Natural killer cell (primary cell): ENCODE results near the gene APOL6. TPM values are rescaled to one million over a fixed set of nuclear protein-coding genes. Genes with fewer than 3 reads are reported as not detected.
"Not testable (repeated sequence)": the region's sequence is repeated elsewhere in the genome, so short reads cannot be mapped to it uniquely, and the experiment has no call there.

Experiments used
- ATAC-seq, 3 donors: fragments of 150-1000 bp in 2 of 3; fragments of 200-7000 bp in 1 of 3; cut with Tn5 transposase; 1 replicate in 1 of 3; 2 replicates in 2 of 3; pipeline ENCODE4 v1.10.0; 2021; ENCODE audit warnings: mild to moderate bottlenecking in 2 of 3, moderate library complexity in 2 of 3
- DNase-seq, 2 donors: peaks; one replicate each; pipeline versions ENCODE4 v3.0.0 to v3.0.0-alpha.2; 2013 to 2021; ENCODE audit warnings: mixed read lengths in 1 of 2
- H3K27ac ChIP-seq: one replicate; pipeline ENCODE4 v1.5.1; 2013; ENCODE audit warnings: mild to moderate bottlenecking, low read length
- H3K27me3 ChIP-seq: one replicate; pipeline ENCODE4 v1.6.1; 2013; ENCODE audit warnings: low read length; ENCODE audit not compliant: control insufficient read depth, insufficient read depth
- H3K36me3 ChIP-seq: one replicate; pipeline ENCODE4 v1.6.1; 2013; ENCODE audit warnings: low read length; ENCODE audit not compliant: control insufficient read depth, insufficient read depth
- H3K4me1 ChIP-seq: one replicate; pipeline ENCODE4 v1.6.1; 2013; ENCODE audit warnings: low read length; ENCODE audit not compliant: control insufficient read depth, insufficient read depth
- H3K4me3 ChIP-seq: one replicate; pipeline ENCODE4 v1.5.1; 2013; ENCODE audit warnings: low read length
- H3K9me3 ChIP-seq: one replicate; pipeline ENCODE4 v1.6.1; 2013; ENCODE audit warnings: low read length; ENCODE audit not compliant: control insufficient read depth, insufficient read depth
- H3K27ac Mint-ChIP-seq, 2 donors: one replicate each; pipeline ENCODE4 v1.8.0; 2022; ENCODE audit warnings: mild to moderate bottlenecking in 2 of 2, mixed read lengths in 2 of 2, moderate library complexity in 1 of 2
- H3K27me3 Mint-ChIP-seq, 2 donors: one replicate each; pipeline ENCODE4 v1.8.0; 2022; ENCODE audit warnings: low read depth in 2 of 2, mixed read lengths in 2 of 2
- H3K36me3 Mint-ChIP-seq: one replicate; pipeline ENCODE4 v1.8.0; 2022; ENCODE audit warnings: mixed read lengths
- H3K4me1 Mint-ChIP-seq, 2 donors: one replicate each; pipeline ENCODE4 v1.8.0; 2022; ENCODE audit warnings: mixed read lengths in 2 of 2
- H3K4me3 Mint-ChIP-seq: one replicate; pipeline ENCODE4 v1.8.0; 2022; ENCODE audit warnings: mild to moderate bottlenecking, moderate library complexity, mixed read lengths
- H3K9me3 Mint-ChIP-seq, 2 donors: one replicate each; pipeline ENCODE4 v1.8.0; 2022; ENCODE audit warnings: mixed read lengths in 2 of 2
- WGBS: methylation state at CpG from one replicate; pipeline ENCODE4 v1.1.7; 2013; ENCODE audit warnings: missing lambda C conversion rate; ENCODE audit not compliant: insufficient coverage; 5-methylcytosine and 5-hydroxymethylcytosine counted together
- intact Hi-C: fragments of 100-400 bp; cut with micrococcal nuclease; formaldehyde crosslinking; loops from one replicate; pipeline ENCODE4 v1.14.2; 2022
- total RNA-seq, 4 donors: library from RNA; stranded (reverse); fragments of 120-200 nt in 1 of 4; gene quantifications; one replicate each; pipeline versions ENCODE4 v1.2.3 to v1.2.4, GENCODE V29; 2013 to 2022
- TF ChIP-seq, protein P1 (sequence below): fragments of 200-600 bp; IDR thresholded peaks from one replicate; pipeline ENCODE4 v1.8.0; 2022; ENCODE audit warnings: antibody characterized with exemption

Gene APOL6
- total RNA-seq, 3 donors from 2014 or later (not counting 1 experiment from before 2014, with no cell fraction given): 116 to 138 (median 122) TPM

GRCh38 chr22:35674335-35674734, 26.1 kb downstream of the APOL6 start:
- H3K9me3 ChIP-seq: no peaks in the 10 kb centered on the region
- H3K36me3 Mint-ChIP-seq: no peaks in the 10 kb centered on the region
- TF ChIP-seq, protein P1, sequence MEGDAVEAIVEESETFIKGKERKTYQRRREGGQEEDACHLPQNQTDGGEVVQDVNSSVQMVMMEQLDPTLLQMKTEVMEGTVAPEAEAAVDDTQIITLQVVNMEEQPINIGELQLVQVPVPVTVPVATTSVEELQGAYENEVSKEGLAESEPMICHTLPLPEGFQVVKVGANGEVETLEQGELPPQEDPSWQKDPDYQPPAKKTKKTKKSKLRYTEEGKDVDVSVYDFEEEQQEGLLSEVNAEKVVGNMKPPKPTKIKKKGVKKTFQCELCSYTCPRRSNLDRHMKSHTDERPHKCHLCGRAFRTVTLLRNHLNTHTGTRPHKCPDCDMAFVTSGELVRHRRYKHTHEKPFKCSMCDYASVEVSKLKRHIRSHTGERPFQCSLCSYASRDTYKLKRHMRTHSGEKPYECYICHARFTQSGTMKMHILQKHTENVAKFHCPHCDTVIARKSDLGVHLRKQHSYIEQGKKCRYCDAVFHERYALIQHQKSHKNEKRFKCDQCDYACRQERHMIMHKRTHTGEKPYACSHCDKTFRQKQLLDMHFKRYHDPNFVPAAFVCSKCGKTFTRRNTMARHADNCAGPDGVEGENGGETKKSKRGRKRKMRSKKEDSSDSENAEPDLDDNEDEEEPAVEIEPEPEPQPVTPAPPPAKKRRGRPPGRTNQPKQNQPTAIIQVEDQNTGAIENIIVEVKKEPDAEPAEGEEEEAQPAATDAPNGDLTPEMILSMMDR: no peak
- H3K36me3 ChIP-seq: no peaks in the 10 kb centered on the region
- no peak for ATAC-seq
- H3K27ac ChIP-seq: no peak overlapping the region
- H3K4me3 Mint-ChIP-seq: no peak overlapping the region
- H3K4me3 ChIP-seq: no peak overlapping the region
- no peak for DNase-seq
- H3K9me3 Mint-ChIP-seq: peaks cover 0 to 3% of the 10 kb centered on the region in 2 donors
- H3K4me1 Mint-ChIP-seq: peaks cover 4 to 7% of the 10 kb centered on the region in 2 donors
- no peaks in the 10 kb centered on the region for H3K4me1 ChIP-seq
- intact Hi-C loops: no loop called here
- no peaks in the 10 kb centered on the region for H3K27me3 Mint-ChIP-seq
- no peak overlapping the region for H3K27ac Mint-ChIP-seq
- H3K27me3 ChIP-seq: no peaks in the 10 kb centered on the region

- H3K4me1 Mint-ChIP-seq, H3K4me3 ChIP-seq, H3K4me3 Mint-ChIP-seq, H3K27me3 Mint-ChIP-seq, H3K27me3 ChIP-seq, DNase-seq, ATAC-seq, intact Hi-C loops, H3K9me3 Mint-ChIP-seq, H3K36me3 ChIP-seq, H3K36me3 Mint-ChIP-seq, H3K9me3 ChIP-seq, H3K4me1 ChIP-seq, H3K27ac ChIP-seq: not testable (repeated sequence)
- 48% methylated on average over 1 of the region's 1 CpG for WGBS
- peak overlapping the region in 1 of 2 donors; percentile 30 for H3K27ac Mint-ChIP-seq
Measured at GRCh38 chr22:35676065-35676464, 27.8 kb downstream of the APOL6 start.

- 92% methylated on average over 5 of the region's 7 CpGs for WGBS
- ATAC-seq (no peak), DNase-seq (no peak)
- Mint-ChIP-seq H3K9me3 (peaks cover 0 to 3% of the 10 kb centered on the region in 2 donors), H3K36me3 (no peaks in the 10 kb centered on the region), H3K27ac (no peak overlapping the region), H3K4me3 (no peak overlapping the region), H3K4me1 (peaks cover 4 to 7% of the 10 kb centered on the region in 2 donors), H3K27me3 (no peaks in the 10 kb centered on the region)
- no peak overlapping the region for H3K4me3 ChIP-seq
- H3K9me3 ChIP-seq: no peaks in the 10 kb centered on the region
- H3K4me1 ChIP-seq: no peaks in the 10 kb centered on the region
- H3K27ac ChIP-seq: no peak overlapping the region
- TF ChIP-seq, protein P1: no peak
- H3K36me3 ChIP-seq: no peaks in the 10 kb centered on the region
- intact Hi-C loops: no loop called here
- H3K27me3 ChIP-seq: no peaks in the 10 kb centered on the region
Measured at GRCh38 chr22:35677460-35678187, 29.4 kb downstream of the APOL6 start.

DNA sequence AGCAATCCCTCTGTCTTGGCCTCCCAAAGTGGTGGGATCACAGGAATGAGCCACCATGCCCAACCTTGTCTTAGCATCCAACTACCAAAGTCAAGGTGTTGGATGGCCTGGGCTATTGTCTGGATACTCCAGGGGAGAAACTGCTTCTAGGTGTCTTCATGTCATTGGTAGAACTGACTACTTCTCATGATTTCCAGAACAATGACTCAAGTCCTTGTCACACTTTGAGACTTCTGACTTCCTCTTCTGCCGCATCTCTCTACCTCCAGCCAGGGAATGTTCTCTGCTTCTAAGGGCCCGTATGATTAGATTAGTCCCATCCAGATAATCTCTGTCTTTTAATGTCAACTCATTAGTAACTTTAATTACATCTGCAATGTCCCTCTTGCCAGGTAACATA, 30.6 kb downstream of the APOL6 start:
- intact Hi-C loops: no loop called here
- Mint-ChIP-seq H3K36me3 (no peaks in the 10 kb centered on the region), H3K9me3 (peaks cover 0 to 3% of the 10 kb centered on the region in 2 donors), H3K4me1 (peaks cover 4 to 7% of the 10 kb centered on the region in 2 donors), H3K27ac (no peak overlapping the region), H3K27me3 (peaks cover 0 to 7% of the 10 kb centered on the region in 2 donors), H3K4me3 (no peak overlapping the region)
- 78% methylated on average over 2 of the region's 2 CpGs for WGBS
- H3K4me3 ChIP-seq: no peak overlapping the region
- TF ChIP-seq, protein P1: no peak
- no peaks in the 10 kb centered on the region for H3K36me3 ChIP-seq
- DNase-seq (no peak), ATAC-seq (no peak)
- no peak overlapping the region for H3K27ac ChIP-seq
- no peaks in the 10 kb centered on the region for H3K4me1 ChIP-seq
- H3K9me3 ChIP-seq: no peaks in the 10 kb centered on the region
- H3K27me3 ChIP-seq: no peaks in the 10 kb centered on the region

DNA sequence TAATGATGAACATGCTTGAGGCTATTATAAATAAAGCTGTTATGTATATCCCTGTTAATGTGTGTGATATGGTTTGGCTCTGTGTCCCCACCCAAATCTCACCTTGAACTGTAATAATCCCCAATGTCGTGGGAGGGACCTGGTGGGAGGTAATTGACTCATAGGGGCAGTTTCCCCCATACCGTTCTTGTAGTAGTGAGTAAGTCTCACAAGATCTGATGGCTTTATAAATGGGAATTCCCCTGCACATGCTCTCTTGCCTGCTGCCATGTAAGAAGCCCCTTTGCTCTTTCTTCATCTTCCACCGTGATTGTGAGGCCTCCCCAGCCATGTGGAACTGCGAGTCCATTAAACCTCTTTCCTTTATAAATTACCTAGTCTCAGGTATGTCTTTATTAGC, 31.2 kb downstream of the APOL6 start:
- H3K9me3 Mint-ChIP-seq, H3K27me3 ChIP-seq, intact Hi-C loops, H3K36me3 Mint-ChIP-seq, H3K9me3 ChIP-seq, H3K4me1 ChIP-seq, H3K27me3 Mint-ChIP-seq, H3K36me3 ChIP-seq, H3K4me3 ChIP-seq, H3K27ac ChIP-seq, H3K4me3 Mint-ChIP-seq, H3K4me1 Mint-ChIP-seq: not testable (repeated sequence)
- 50% methylated on average over 3 of the region's 4 CpGs for WGBS
- ATAC-seq: peak; percentile 37 to 86 (median 51)
- peak in 1 of 2 donors; percentile 42 for DNase-seq
- peak overlapping the region; percentile 19 to 35 for H3K27ac Mint-ChIP-seq
